Measurements from ENCODE around the gene ADSS2. TPM values are rescaled to one million over a fixed set of nuclear protein-coding genes. Genes with fewer than 3 reads are reported as not detected.

Gene ADSS2
- polyA plus RNA-seq, 1 of the 3 experiments (the other 2 are of a cell fraction), result 30.7 TPM

GRCh38 chr1:244388961-244389360 lies 62.7 kb downstream of the ADSS2 start:
- Histone ChIP-seq H4K20me1 (ENCODE audit: insufficient read depth) (no peaks in the 10 kb centered on the region), H3K36me3 (replicated peaks in 1 of 2; ENCODE audit: control insufficient read depth in 1 of 2, insufficient read depth in 2 of 2, low read length in 1 of 2) (no peaks in the 10 kb centered on the region), H3K4me3 (ENCODE audit: low read depth in 2 of 2, low read length in 1 of 2) (no peak overlapping the region), H3K4me1 (ENCODE audit: control insufficient read depth in 1 of 2, insufficient read depth in 2 of 2, low read depth in 1 of 2, low read length in 1 of 2) (no peaks in the 10 kb centered on the region), H3K9ac (no peak overlapping the region), H3K9me2 (no peaks in the 10 kb centered on the region), H3K27ac (ENCODE audit: low read depth in 2 of 2, low read length in 1 of 2) (no peak overlapping the region), H3F3A (replicated peaks; ENCODE audit: insufficient read depth) (peaks cover 3% of the 10 kb centered on the region), H3K79me2 (ENCODE audit: insufficient read depth) (no peaks in the 10 kb centered on the region), H3K9me3 (no peaks in the 10 kb centered on the region), H3K27me3 (ENCODE audit: insufficient read depth) (no peaks in the 10 kb centered on the region), H2AFZ (ENCODE audit: low read depth) (no peak overlapping the region), H3K4me2 (no peak overlapping the region)
- no peak for TF ChIP-seq RFX5 (IDR thresholded peaks at IDR 0.05; ENCODE audit: low read length)
- TF ChIP-seq ELF1 (IDR thresholded peaks at IDR 0.05), result no peak
- TF ChIP-seq CHD2 (IDR thresholded peaks at IDR 0.05; ENCODE audit: low read length, partially characterized antibody), result no peak
- no peak for TF ChIP-seq USF1 (IDR thresholded peaks at IDR 0.05; ENCODE audit: borderline replicate concordance, low read depth)
- no peak for TF ChIP-seq RCOR1 (IDR thresholded peaks at IDR 0.05; ENCODE audit: low read length)
- TF ChIP-seq TEAD4 (IDR thresholded peaks at IDR 0.05; ENCODE audit: borderline replicate concordance, insufficient read depth), result no peak
- TF ChIP-seq PBX3 (IDR thresholded peaks at IDR 0.05), result no peak
- no peak for TF ChIP-seq FOSL2 (IDR thresholded peaks at IDR 0.05; ENCODE audit: borderline replicate concordance, low read depth)
- TF ChIP-seq TCF12 (IDR thresholded peaks at IDR 0.05), result no peak
- TF ChIP-seq EZH2phosphoT487 (IDR thresholded peaks at IDR 0.05; ENCODE audit: borderline replicate concordance, low read depth), result no peak
- TF ChIP-seq MXI1 (IDR thresholded peaks at IDR 0.05; ENCODE audit: low read depth, low read length), result no peak
- TF ChIP-seq JUND (IDR thresholded peaks at IDR 0.05), result no peak
- no peak for TF ChIP-seq FOXM1 (IDR thresholded peaks at IDR 0.05; ENCODE audit: low read depth)
- TF ChIP-seq EP300 (IDR thresholded peaks at IDR 0.05; ENCODE audit: borderline replicate concordance in 1 of 2, low read depth in 1 of 2, low read length in 1 of 2), result no peak
- TF ChIP-seq TAF1 (IDR thresholded peaks at IDR 0.05; ENCODE audit: borderline replicate concordance, low read depth, low read length), result no peak
- TF ChIP-seq SMC3 (IDR thresholded peaks at IDR 0.05; ENCODE audit: low read depth, low read length), result no peak
- no peak for TF ChIP-seq MAX (IDR thresholded peaks at IDR 0.05; ENCODE audit: low read depth)
- TF ChIP-seq GABPA (IDR thresholded peaks at IDR 0.05; ENCODE audit: low read depth), result no peak
- TF ChIP-seq NFIC (IDR thresholded peaks at IDR 0.05; ENCODE audit: borderline replicate concordance), result no peak
- TF ChIP-seq CTCF (IDR thresholded peaks at IDR 0.05), result no peak
- ChIA-PET CTCF (no interaction called here), POLR2A (no interaction called here)
- no peak for DNase-seq
- 91% methylated on average over 7 of the region's 7 CpGs for WGBS (ENCODE audit: low lambda C conversion rate)
